ENCODE results near the gene CATSPERD.

DNA sequence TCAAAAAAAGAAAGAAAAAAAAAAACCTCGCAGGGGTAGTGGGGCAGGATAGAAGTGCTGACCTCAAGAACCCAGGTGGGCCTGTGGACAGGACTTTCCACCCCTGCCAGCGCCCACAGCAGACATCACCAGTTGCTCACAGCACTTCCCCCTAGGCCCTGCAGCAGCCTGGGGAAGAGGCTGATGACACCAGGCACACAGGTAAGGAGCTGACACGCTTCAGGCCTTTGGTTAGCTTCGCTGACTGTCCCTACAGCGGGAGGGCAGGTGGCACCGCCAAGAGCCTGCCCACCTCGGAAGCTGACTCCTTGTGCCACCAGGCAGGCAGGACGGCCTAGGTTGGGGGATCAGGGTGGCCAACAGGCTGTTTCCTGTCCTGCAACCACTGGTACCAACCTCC is 9.4 kb upstream of the CATSPERD start:
- TF ChIP-seq EP300 (IDR thresholded peaks at IDR 0.05), result no peak
- TF ChIP-seq, protein P1, sequence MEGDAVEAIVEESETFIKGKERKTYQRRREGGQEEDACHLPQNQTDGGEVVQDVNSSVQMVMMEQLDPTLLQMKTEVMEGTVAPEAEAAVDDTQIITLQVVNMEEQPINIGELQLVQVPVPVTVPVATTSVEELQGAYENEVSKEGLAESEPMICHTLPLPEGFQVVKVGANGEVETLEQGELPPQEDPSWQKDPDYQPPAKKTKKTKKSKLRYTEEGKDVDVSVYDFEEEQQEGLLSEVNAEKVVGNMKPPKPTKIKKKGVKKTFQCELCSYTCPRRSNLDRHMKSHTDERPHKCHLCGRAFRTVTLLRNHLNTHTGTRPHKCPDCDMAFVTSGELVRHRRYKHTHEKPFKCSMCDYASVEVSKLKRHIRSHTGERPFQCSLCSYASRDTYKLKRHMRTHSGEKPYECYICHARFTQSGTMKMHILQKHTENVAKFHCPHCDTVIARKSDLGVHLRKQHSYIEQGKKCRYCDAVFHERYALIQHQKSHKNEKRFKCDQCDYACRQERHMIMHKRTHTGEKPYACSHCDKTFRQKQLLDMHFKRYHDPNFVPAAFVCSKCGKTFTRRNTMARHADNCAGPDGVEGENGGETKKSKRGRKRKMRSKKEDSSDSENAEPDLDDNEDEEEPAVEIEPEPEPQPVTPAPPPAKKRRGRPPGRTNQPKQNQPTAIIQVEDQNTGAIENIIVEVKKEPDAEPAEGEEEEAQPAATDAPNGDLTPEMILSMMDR (IDR thresholded peaks at IDR 0.05), result no peak
